Measurements from ENCODE around the gene RHBDD3.

GRCh38 chr22:29284196-29284595, 16.4 kb upstream of the RHBDD3 start:
- TF ChIP-seq POLR2A (IDR thresholded peaks at IDR 0.05) (no peak), CTCF (IDR thresholded peaks at IDR 0.05) (no peak)
